ENCODE data around the gene PTGFRN.

- no peak for TF ChIP-seq CTCF (conservative IDR thresholded peaks at IDR 0.05; ENCODE audit: low read depth, low read length)
- no peak for TF ChIP-seq EZH2 (IDR thresholded peaks at IDR 0.05; ENCODE audit: low read length, unreplicated experiment)
- TF ChIP-seq EZH2phosphoT487 (IDR thresholded peaks at IDR 0.05; ENCODE audit: borderline replicate concordance, low read length), result no peak
Measured at GRCh38 chr1:116997636-116998035, 87.9 kb downstream of the PTGFRN start.
